Adrenal gland (tissue), 12 donors: ENCODE results near the gene CAMTA1. TPM values are rescaled to one million over a fixed set of nuclear protein-coding genes. Genes with fewer than 3 reads are reported as not detected.

Experiments
- DNase-seq, 7 donors: peaks; one replicate each; pipeline ENCODE4 v3.0.0-alpha.2; 2019 to 2020
- H3K27ac ChIP-seq, 5 donors: fragments of 200-600 bp; sonication (generic) in 4 of 5; 1 replicate in 3 of 5; 2 replicates in 2 of 5; pipeline versions ENCODE4 v1.5.1 to v1.8.0; 2016 to 2020; ENCODE audit warnings: mild to moderate bottlenecking in 1 of 5
- H3K27me3 ChIP-seq: fragments of 200-600 bp; 2 replicates; pipeline ENCODE4 v1.8.0; 2021
- H3K36me3 ChIP-seq, 2 donors: fragments of 200-600 bp; replicated peaks in 1 of 2; 1 replicate in 1 of 2; 2 replicates in 1 of 2; pipeline versions ENCODE4 v1.5.1 to v1.8.0; 2018 to 2022
- H3K4me1 ChIP-seq, 2 donors: fragments of 200-600 bp; replicated peaks in 1 of 2; 1 replicate in 1 of 2; 2 replicates in 1 of 2; pipeline versions ENCODE4 v1.5.1 to v1.8.0; 2018 to 2021
- H3K4me3 ChIP-seq, 4 donors: fragments of 200-600 bp; sonication (generic) in 3 of 4; one replicate each; pipeline ENCODE4 v1.5.1; 2016 to 2018
- H3K9me3 ChIP-seq, 3 donors: fragments of 200-600 bp; sonication (generic) in 1 of 3; replicated peaks in 1 of 3; 1 replicate in 2 of 3; 2 replicates in 1 of 3; pipeline versions ENCODE4 v1.5.1 to v1.8.0; 2016 to 2021
- CTCF ChIP-seq, 6 experiments: fragments of 450-650 bp in 4 of 6; fragments of 200-600 bp in 2 of 6; sonication (generic) in 1 of 6; IDR thresholded peaks; 1 replicate in 5 of 6; 2 replicates in 1 of 6; pipeline versions ENCODE4 v1.5.1 to v1.8.0; 2016 to 2021; ENCODE audit warnings: antibody characterized with exemption in 6 of 6, mild to moderate bottlenecking in 2 of 6, moderate library complexity in 1 of 6
- POLR2A ChIP-seq, 2 donors: fragments of 450-650 bp; IDR thresholded peaks; one replicate each; pipeline ENCODE4 v1.6.1; 2017; ENCODE audit warnings: antibody characterized with exemption in 2 of 2, mild to moderate bottlenecking in 2 of 2, moderate library complexity in 1 of 2
- WGBS, 4 donors: extraction: QIAGEN DNeasy Blood & Tissue Kit in 2 of 4; methylation state at CpG; one replicate each; pipeline versions ENCODE4 v1.1.5 to v1.1.7; 2013 to 2017; 5-methylcytosine and 5-hydroxymethylcytosine counted together
- intact Hi-C, 2 donors: fragments of 100-400 bp; cut with DNase I; formaldehyde crosslinking; loops; one replicate each; pipeline versions ENCODE4 v1.14.1 to v1.15.0; 2022 to 2023
- polyA plus RNA-seq, 3 donors: library from polyadenylated mRNA; stranded (reverse); fragments of 200-250 nt in 2 of 3; fragments of 350-450 nt in 1 of 3; fragmentation: Illumina TruSeq in 1 of 3; extraction: RNeasy Lipid Tissue Mini Kit (QIAGEN cat#74804) in 1 of 3; gene quantifications; one replicate each; pipeline ENCODE4 v1.2.3, GENCODE V29; 2013 to 2014
- total RNA-seq, 9 donors: library from RNA; depleted of rRNA in 4 of 9; stranded (reverse); fragments of >200 nt in 4 of 9; fragments of 120-200 nt in 1 of 9; fragmentation: NEBNext Ultra II Directional in 1 of 9; extraction: Animal tissue kit (Norgen Biotek cat#: 25700) in 1 of 9; gene quantifications; one replicate each; pipeline versions ENCODE4 v1.1.0 to v1.2.4, GENCODE V29; 2013 to 2023
- donor health status: healthy with polysubstance abuse.
- donor health status: Bipolar disorder and iron deficiency.
- donor health status: DM: yes; HTN: yes; CAD: no.
- donor health status: DM: no; HTN: no; CAD: no.
- donor health status: DM: no; HTN: no; CAD: no.
- donor health status: DM: yes; HTN: yes; CAD: no.

CAMTA1 gene
- total and polyA plus RNA-seq, 12 donors: 62.9 to 141 (median 96.9) TPM

GRCh38 chr1:7198664-7199063 is 413.4 kb downstream of the CAMTA1 start:
- no peaks in the 10 kb centered on the region for H3K36me3 ChIP-seq
- H3K4me3 ChIP-seq: no peak overlapping the region
- no peak overlapping the region for H3K27ac ChIP-seq
- intact Hi-C loops: no loop called here
- no peaks in the 10 kb centered on the region for H3K9me3 ChIP-seq
- H3K27me3 ChIP-seq: no peaks in the 10 kb centered on the region
- 87 to 96% (median 91%) methylated on average over 5 of the region's 5 CpGs for WGBS, 4 donors
- H3K4me1 ChIP-seq: no peaks in the 10 kb centered on the region
- TF ChIP-seq POLR2A (IDR thresholded peaks at IDR 0.05) (no peak), CTCF (IDR thresholded peaks at IDR 0.05) (no peak)
- no peak for DNase-seq

- WGBS, 4 donors: 51 to 84% (median 69%) methylated on average over 17 to 27 of the region's 27 CpGs
Observed at GRCh38 chr1:7199077-7199779, 414.0 kb downstream of the CAMTA1 start.

GRCh38 chr1:7207875-7208646 is 422.8 kb downstream of the CAMTA1 start:
- intact Hi-C loops: no loop called here

More at GRCh38 chr1:7199077-7199779, 414.0 kb downstream of the CAMTA1 start:
- H3K9me3 ChIP-seq: no peaks in the 10 kb centered on the region
- H3K4me3 ChIP-seq: no peak overlapping the region
- no peak for DNase-seq
- H3K27ac ChIP-seq: no peak overlapping the region
- no peak for TF ChIP-seq CTCF (IDR thresholded peaks at IDR 0.05)
- intact Hi-C loops: no loop called here
- H3K4me1 ChIP-seq: no peaks in the 10 kb centered on the region
- H3K27me3 ChIP-seq: no peaks in the 10 kb centered on the region
- no peaks in the 10 kb centered on the region for H3K36me3 ChIP-seq

More at GRCh38 chr1:7207875-7208646, 422.8 kb downstream of the CAMTA1 start:
- Histone ChIP-seq H3K4me1 (no peaks in the 10 kb centered on the region), H3K27ac (no peak overlapping the region), H3K9me3 (no peaks in the 10 kb centered on the region), H3K4me3 (no peak overlapping the region), H3K27me3 (no peaks in the 10 kb centered on the region), H3K36me3 (no peaks in the 10 kb centered on the region)
- WGBS, 4 donors: 21 to 36% (median 29%) methylated on average over 6 of the region's 6 CpGs
- DNase-seq: peak; percentile 56 to 83 (median 74)
- TF ChIP-seq CTCF (IDR thresholded peaks at IDR 0.05): peak; percentile 49 to 81 (median 78)
- no peak for TF ChIP-seq POLR2A (IDR thresholded peaks at IDR 0.05)
